ENCODE results near the gene LRGUK.

GRCh38 chr7:134188311-134188710 is 61.2 kb downstream of the LRGUK start:
- TF ChIP-seq CTCF (conservative IDR thresholded peaks at IDR 0.05) (no peak), ZFX (IDR thresholded peaks at IDR 0.05) (no peak)

Measured in C4-2B (cell line).